HEK293 (cell line): ENCODE data around the gene PLOD3.

ENCODE experiments used
- CTCF ChIA-PET: fragments of 350-600 bp; formaldehyde crosslinking; extraction: SDS; loops from one replicate; lab custom pipeline; 2021; ENCODE audit warnings: antibody characterized with exemption; lab: Yijun Ruan, JAX
- POLR2A ChIA-PET: fragments of 300-600 bp; formaldehyde crosslinking; extraction: SDS; loops from one replicate; lab custom pipeline; 2020; ENCODE audit warnings: antibody characterized with exemption, inconsistent platforms; lab: Yijun Ruan, JAX
- H3K27ac ChIP-seq: fragments of 200-500 bp; sonication (Bioruptor generic); 2 replicates; pipeline ENCODE4 v1.5.1; 2014; ENCODE audit warnings: low read depth, low read length, control low read depth, inconsistent platforms; ENCODE audit errors: extremely low read depth
- H3K36me3 ChIP-seq, 2 experiments: fragments of 200-500 bp in 1 of 2; sonication (Bioruptor generic) in 1 of 2; 1 replicate in 1 of 2; 2 replicates in 1 of 2; pipeline ENCODE4 v1.5.1; 2014 to 2017; ENCODE audit warnings: inconsistent platforms in 2 of 2, low read length in 2 of 2; ENCODE audit not compliant: control insufficient read depth in 2 of 2, insufficient read depth in 1 of 2
- H3K4me1 ChIP-seq: fragments of 200-500 bp; sonication (Bioruptor generic); 2 replicates; pipeline ENCODE4 v1.5.1; 2014; ENCODE audit warnings: mild to moderate bottlenecking, low read length, inconsistent platforms; ENCODE audit not compliant: control insufficient read depth, insufficient read depth
- H3K4me3 ChIP-seq: 2 replicates; pipeline ENCODE4 v1.5.1; 2011; ENCODE audit warnings: low read depth, mild to moderate bottlenecking, control low read depth, low read length, moderate library complexity
- H3K9me3 ChIP-seq: fragments of 200-500 bp; sonication (Bioruptor generic); 2 replicates; pipeline ENCODE4 v1.5.1; 2014; ENCODE audit warnings: low read depth, low read length, inconsistent platforms; ENCODE audit not compliant: control insufficient read depth, insufficient read depth
- EGR2 ChIP-seq: fragments of 450-650 bp; formaldehyde crosslinking; IDR thresholded peaks from 2 replicates; pipeline ENCODE4 v1.5.1; 2016; ENCODE audit warnings: low read depth, missing biosample characterization, missing genetic modification characterization
- GLIS1 ChIP-seq: fragments of 450-650 bp; formaldehyde crosslinking; IDR thresholded peaks from 2 replicates; pipeline ENCODE4 v1.5.1; 2016; ENCODE audit warnings: missing biosample characterization, missing genetic modification characterization
- HOXC10 ChIP-seq: sonication (generic); formaldehyde crosslinking; IDR thresholded peaks from 2 replicates; pipeline ENCODE4 v1.8.1; 2023; ENCODE audit warnings: mild to moderate bottlenecking, missing genetic modification reagents
- IKZF3 ChIP-seq: fragments of 450-650 bp; IDR thresholded peaks from 2 replicates; pipeline ENCODE4 v1.5.0; 2018; ENCODE audit warnings: missing biosample characterization, mild to moderate bottlenecking, missing genetic modification characterization, moderate library complexity
- OVOL3 ChIP-seq: fragments of 450-650 bp; formaldehyde crosslinking; IDR thresholded peaks from 2 replicates; pipeline ENCODE4 v1.5.1; 2016; ENCODE audit warnings: missing biosample characterization, missing genetic modification characterization
- PATZ1 ChIP-seq: fragments of 450-650 bp; formaldehyde crosslinking; IDR thresholded peaks from 2 replicates; pipeline ENCODE4 v1.5.1; 2016; ENCODE audit warnings: missing biosample characterization, missing genetic modification characterization
- SP7 ChIP-seq: fragments of 450-650 bp; formaldehyde crosslinking; IDR thresholded peaks from 2 replicates; pipeline ENCODE4 v1.5.1; 2016; ENCODE audit warnings: missing biosample characterization, missing genetic modification characterization
- YY2 ChIP-seq: fragments of 450-650 bp; formaldehyde crosslinking; IDR thresholded peaks from 2 replicates; pipeline ENCODE4 v1.5.1; 2016; ENCODE audit warnings: missing biosample characterization, missing genetic modification characterization
- ZFP3 ChIP-seq: fragments of 450-650 bp; formaldehyde crosslinking; IDR thresholded peaks from 2 replicates; pipeline ENCODE4 v1.5.1; 2016; ENCODE audit warnings: low read depth, missing biosample characterization, missing genetic modification characterization
- ZFP37 ChIP-seq: fragments of 450-650 bp; formaldehyde crosslinking; IDR thresholded peaks from 2 replicates; pipeline ENCODE4 v1.5.1; 2016; ENCODE audit warnings: missing biosample characterization, missing genetic modification characterization
- ZNF112 ChIP-seq: fragments of 450-650 bp; formaldehyde crosslinking; IDR thresholded peaks from 2 replicates; pipeline ENCODE4 v1.5.0; 2017; ENCODE audit warnings: missing biosample characterization, missing genetic modification characterization
- ZNF169 ChIP-seq: fragments of 450-650 bp; formaldehyde crosslinking; IDR thresholded peaks from 2 replicates; pipeline ENCODE4 v1.5.1; 2016; ENCODE audit warnings: missing biosample characterization, missing genetic modification characterization
- ZNF175 ChIP-seq: fragments of 450-650 bp; formaldehyde crosslinking; IDR thresholded peaks from 2 replicates; pipeline ENCODE4 v1.5.1; 2016; ENCODE audit warnings: missing biosample characterization, missing genetic modification characterization
- ZNF202 ChIP-seq: fragments of 450-650 bp; formaldehyde crosslinking; IDR thresholded peaks from 2 replicates; pipeline ENCODE4 v1.5.1; 2016; ENCODE audit warnings: missing biosample characterization, missing genetic modification characterization, borderline replicate concordance
- ZNF221 ChIP-seq: fragments of 450-650 bp; formaldehyde crosslinking; IDR thresholded peaks from 2 replicates; pipeline ENCODE4 v1.5.1; 2017; ENCODE audit warnings: missing biosample characterization, missing genetic modification characterization, borderline replicate concordance
- ZNF280C ChIP-seq: fragments of 450-650 bp; formaldehyde crosslinking; IDR thresholded peaks from 2 replicates; pipeline ENCODE4 v1.5.1; 2016; ENCODE audit warnings: missing biosample characterization, missing genetic modification characterization
- ZNF350 ChIP-seq: fragments of 450-650 bp; formaldehyde crosslinking; IDR thresholded peaks from 2 replicates; pipeline ENCODE4 v1.5.0; 2017; ENCODE audit warnings: missing biosample characterization, mild to moderate bottlenecking, missing genetic modification characterization
- ZNF426 ChIP-seq: fragments of 450-650 bp; formaldehyde crosslinking; IDR thresholded peaks from 2 replicates; pipeline ENCODE4 v1.5.1; 2017; ENCODE audit warnings: missing biosample characterization, missing genetic modification characterization, mild to moderate bottlenecking, inconsistent platforms, moderate library complexity
- ZNF488 ChIP-seq: fragments of 450-650 bp; formaldehyde crosslinking; IDR thresholded peaks from 2 replicates; pipeline ENCODE4 v1.5.1; 2016; ENCODE audit warnings: missing biosample characterization, missing genetic modification characterization
- ZNF514 ChIP-seq: fragments of 450-650 bp; formaldehyde crosslinking; IDR thresholded peaks from 2 replicates; pipeline ENCODE4 v1.5.1; 2016; ENCODE audit warnings: missing biosample characterization, missing genetic modification characterization
- ZNF629 ChIP-seq: fragments of 450-650 bp; formaldehyde crosslinking; IDR thresholded peaks from 2 replicates; pipeline ENCODE4 v1.5.1; 2017; ENCODE audit warnings: missing biosample characterization, missing genetic modification characterization
- ZSCAN30 ChIP-seq: fragments of 450-650 bp; IDR thresholded peaks from 2 replicates; pipeline ENCODE4 v1.5.1; 2018; ENCODE audit warnings: missing biosample characterization, mild to moderate bottlenecking, missing genetic modification characterization, moderate library complexity
- ZSCAN5A ChIP-seq: fragments of 450-650 bp; formaldehyde crosslinking; IDR thresholded peaks from 2 replicates; pipeline ENCODE4 v1.5.1; 2016; ENCODE audit warnings: missing biosample characterization, missing genetic modification characterization

Gene PLOD3

GRCh38 chr7:101239951-101240220 lies 22.5 kb upstream of the PLOD3 start:
- Histone ChIP-seq H3K4me3 (no peak overlapping the region), H3K9me3 (no peaks in the 10 kb centered on the region), H3K36me3 (peaks cover 0 to 45% of the 10 kb centered on the region in 2 experiments; a peak in 2 of 3 replicates), H3K4me1 (no peaks in the 10 kb centered on the region), H3K27ac (no peak overlapping the region)
- ChIA-PET POLR2A (no interaction called here), CTCF (no interaction called here)
- no peak for TF ChIP-seq ZNF426 (tag by site-specific recombination)
- no peak for TF ChIP-seq GLIS1 (tag by site-specific recombination)
- no peak for TF ChIP-seq ZNF488
- no peak for TF ChIP-seq IKZF3
- no peak for TF ChIP-seq ZFP37 (tag by site-specific recombination)
- no peak for TF ChIP-seq ZFP3 (tag by site-specific recombination)
- TF ChIP-seq ZNF112 = no peak
- no peak for TF ChIP-seq ZNF514 (tag by site-specific recombination)
- no peak for TF ChIP-seq ZSCAN30
- no peak for TF ChIP-seq ZNF175
- TF ChIP-seq SP7 (tag by site-specific recombination) = no peak
- no peak for TF ChIP-seq ZNF221

- Histone ChIP-seq H3K4me1 (no peaks in the 10 kb centered on the region), H3K36me3 (peaks cover 0 to 46% of the 10 kb centered on the region in 2 experiments; a peak in 2 of 3 replicates), H3K4me3 (no peak overlapping the region), H3K27ac (no peak overlapping the region), H3K9me3 (no peaks in the 10 kb centered on the region)
- ChIA-PET POLR2A (no interaction called here), CTCF (interaction anchor here (1.2 kb wide), 1 partner anchor 95 kb away, joined by 3 read pairs; no protein-coding TSS in a partner anchor)
- TF ChIP-seq PATZ1 = no peak
- no peak for TF ChIP-seq ZNF169 (tag by site-specific recombination)
- no peak for TF ChIP-seq ZSCAN5A (tag by site-specific recombination)
- TF ChIP-seq YY2 = no peak
- TF ChIP-seq EGR2 (tag by site-specific recombination) = no peak
- no peak for TF ChIP-seq ZNF202 (tag by site-specific recombination)
- no peak for TF ChIP-seq ZNF426 (tag by site-specific recombination)
- no peak for TF ChIP-seq ZNF629
- no peak for TF ChIP-seq ZNF280C
- TF ChIP-seq HOXC10 (CRISPR knock-in tag) = no peak
- TF ChIP-seq OVOL3 = no peak
- no peak for TF ChIP-seq ZNF350 (tag by site-specific recombination)
Measured at GRCh38 chr7:101239191-101239950, 22.0 kb upstream of the PLOD3 start.
